OCI-LY7 (cell line): Measurements from ENCODE around the gene FAM149B1. TPM values are rescaled to one million over a fixed set of nuclear protein-coding genes. Genes with fewer than 3 reads are reported as not detected.

ENCODE experiments used
- BruUV-seq: library from RNA; stranded (reverse); fragments of 400-500 nt; replicated peaks from 2 replicates; lab custom pipeline; 2021; lab: Mats Ljungman, UMichigan
- CTCF ChIA-PET: fragments of 300-600 bp; sonication (Branson Sonifier 250); formaldehyde crosslinking; loops from one replicate; lab custom pipeline; 2022; ENCODE audit warnings: antibody characterized with exemption; ENCODE audit not compliant: unreplicated experiment; lab: Charles Lee
- POLR2A ChIA-PET: fragments of 300-600 bp; sonication (Branson Sonifier 250); formaldehyde crosslinking; loops from one replicate; lab custom pipeline; 2022; ENCODE audit warnings: antibody characterized with exemption; lab: Charles Lee
- DNase-seq: peaks from one replicate; pipeline ENCODE4 v3.0.0-alpha.2; 2015; ENCODE audit warnings: low spot score
- H2AFZ ChIP-seq: fragments of 200-600 bp; sonication (generic), shearing (Covaris generic); 2 replicates; pipeline ENCODE4 v1.6.1; 2014; ENCODE audit warnings: mild to moderate bottlenecking, antibody characterized with exemption, low read length, moderate library complexity
- H3K27ac ChIP-seq: fragments of 200-600 bp; sonication (generic); 2 replicates; pipeline ENCODE4 v1.5.1; 2014; ENCODE audit warnings: mixed run types, low read depth, mild to moderate bottlenecking, moderate library complexity, low read length, inconsistent platforms; ENCODE audit not compliant: poor library complexity, severe bottlenecking
- H3K36me3 ChIP-seq: fragments of 200-600 bp; sonication (generic); 2 replicates; pipeline ENCODE4 v1.6.1; 2014; ENCODE audit warnings: mild to moderate bottlenecking, antibody characterized with exemption, low read length, moderate library complexity, mixed read lengths; ENCODE audit not compliant: insufficient read depth
- H3K4me1 ChIP-seq: fragments of 200-600 bp; sonication (generic); 2 replicates; pipeline ENCODE4 v1.5.1; 2014; ENCODE audit warnings: mild to moderate bottlenecking, low read length; ENCODE audit not compliant: insufficient read depth, poor library complexity, severe bottlenecking
- H3K4me2 ChIP-seq: fragments of 200-600 bp; sonication (generic); 2 replicates; pipeline ENCODE4 v1.6.1; 2014; ENCODE audit warnings: mild to moderate bottlenecking, low read length
- H3K4me3 ChIP-seq: fragments of 200-600 bp; sonication (generic); 2 replicates; pipeline ENCODE4 v1.5.1; 2014; ENCODE audit warnings: mild to moderate bottlenecking, low read depth, low read length; ENCODE audit not compliant: poor library complexity, severe bottlenecking
- H3K79me2 ChIP-seq: fragments of 200-600 bp; sonication (generic); 2 replicates; pipeline ENCODE4 v1.6.1; 2016; ENCODE audit warnings: low read depth, mild to moderate bottlenecking, low read length, moderate library complexity, mixed read lengths; ENCODE audit not compliant: insufficient read depth
- H3K9me2 ChIP-seq: fragments of 200-600 bp; sonication (generic); 2 replicates; pipeline ENCODE4 v1.6.1; 2016; ENCODE audit warnings: mild to moderate bottlenecking, low read length, mixed read lengths; ENCODE audit not compliant: insufficient read depth
- H3K9me3 ChIP-seq: fragments of 200-600 bp; sonication (generic); 2 replicates; pipeline ENCODE4 v1.6.1; 2014; ENCODE audit warnings: mild to moderate bottlenecking, mixed run types, low read length, mixed read lengths
- H4K20me1 ChIP-seq: fragments of 200-600 bp; sonication (generic); 2 replicates; pipeline ENCODE4 v1.6.1; 2014; ENCODE audit warnings: mild to moderate bottlenecking, antibody characterized with exemption, low read length, moderate library complexity, mixed read lengths; ENCODE audit not compliant: insufficient read depth
- EZH2phosphoT487 ChIP-seq: fragments of 200-600 bp; sonication (generic); IDR thresholded peaks from 2 replicates; pipeline ENCODE4 v1.6.1; 2018; ENCODE audit warnings: low read depth, borderline replicate concordance, mild to moderate bottlenecking, mixed run types, antibody characterized with exemption, low read length, moderate library complexity, mixed read lengths
- intact Hi-C: fragments of 100-400 bp; cut with micrococcal nuclease; formaldehyde crosslinking; loops from one replicate; pipeline ENCODE4 v1.10.0; 2022; ENCODE audit not compliant: unreplicated experiment
- total RNA-seq, 2 experiments: library from RNA; depleted of rRNA in 1 of 2; stranded (reverse); fragments of >200 nt in 1 of 2; shearing (Covaris generic) in 1 of 2; gene quantifications; 2 replicates each; pipeline ENCODE4 v1.2.3, GENCODE V29; 2014 to 2022
- TF ChIP-seq, protein P1 (sequence below): fragments of 200-600 bp; sonication (generic); conservative IDR thresholded peaks from 2 replicates; pipeline ENCODE4 v1.5.1; 2014; ENCODE audit warnings: mild to moderate bottlenecking, antibody characterized with exemption, low read length, moderate library complexity, mixed read lengths

Gene FAM149B1
- total RNA-seq, 2 experiments from 2014 or later: 14.7 to 18.5 TPM

DNA sequence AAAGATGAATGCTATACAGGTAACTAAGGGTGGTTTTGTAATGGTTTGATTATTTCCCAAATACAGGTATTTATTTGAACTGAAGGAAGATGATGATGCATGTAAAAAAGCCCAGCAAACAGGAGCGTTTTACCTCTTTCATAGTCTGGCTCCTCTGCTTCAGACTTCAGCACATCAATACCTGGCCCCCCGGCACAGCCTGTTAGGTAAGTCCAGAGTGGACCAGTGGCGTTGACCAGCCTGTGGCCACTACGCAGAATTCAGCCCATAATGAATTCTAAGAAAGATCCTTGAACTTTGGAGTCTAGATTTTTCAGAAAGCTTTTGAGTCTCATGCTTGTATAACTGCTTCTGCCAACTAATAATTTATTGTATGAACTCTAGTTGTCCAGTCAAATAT, 48.0 kb upstream of the FAM149B1 start:
- DNase-seq: no peak
- Histone ChIP-seq H3K79me2 (no peaks in the 10 kb centered on the region), H3K9me2 (no peaks in the 10 kb centered on the region), H3K36me3 (peaks cover 13% of the 10 kb centered on the region; the same call in 1 of the 2 replicates), H3K27ac (no peak overlapping the region), H4K20me1 (no peaks in the 10 kb centered on the region), H2AFZ (no peak overlapping the region), H3K4me2 (no peak overlapping the region), H3K9me3 (no peaks in the 10 kb centered on the region), H3K4me3 (no peak overlapping the region), H3K4me1 (no peaks in the 10 kb centered on the region)
- TF ChIP-seq, protein P1, sequence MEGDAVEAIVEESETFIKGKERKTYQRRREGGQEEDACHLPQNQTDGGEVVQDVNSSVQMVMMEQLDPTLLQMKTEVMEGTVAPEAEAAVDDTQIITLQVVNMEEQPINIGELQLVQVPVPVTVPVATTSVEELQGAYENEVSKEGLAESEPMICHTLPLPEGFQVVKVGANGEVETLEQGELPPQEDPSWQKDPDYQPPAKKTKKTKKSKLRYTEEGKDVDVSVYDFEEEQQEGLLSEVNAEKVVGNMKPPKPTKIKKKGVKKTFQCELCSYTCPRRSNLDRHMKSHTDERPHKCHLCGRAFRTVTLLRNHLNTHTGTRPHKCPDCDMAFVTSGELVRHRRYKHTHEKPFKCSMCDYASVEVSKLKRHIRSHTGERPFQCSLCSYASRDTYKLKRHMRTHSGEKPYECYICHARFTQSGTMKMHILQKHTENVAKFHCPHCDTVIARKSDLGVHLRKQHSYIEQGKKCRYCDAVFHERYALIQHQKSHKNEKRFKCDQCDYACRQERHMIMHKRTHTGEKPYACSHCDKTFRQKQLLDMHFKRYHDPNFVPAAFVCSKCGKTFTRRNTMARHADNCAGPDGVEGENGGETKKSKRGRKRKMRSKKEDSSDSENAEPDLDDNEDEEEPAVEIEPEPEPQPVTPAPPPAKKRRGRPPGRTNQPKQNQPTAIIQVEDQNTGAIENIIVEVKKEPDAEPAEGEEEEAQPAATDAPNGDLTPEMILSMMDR: no peak
- no peak for TF ChIP-seq EZH2phosphoT487
- ChIA-PET POLR2A (interaction anchor here (0.7 kb wide), 1 partner anchor 1694 kb away, joined by 3 read pairs; no protein-coding TSS in a partner anchor), CTCF (no interaction called here)
- intact Hi-C loops: no loop called here
- BruUV-seq: no TSS peak

DNA sequence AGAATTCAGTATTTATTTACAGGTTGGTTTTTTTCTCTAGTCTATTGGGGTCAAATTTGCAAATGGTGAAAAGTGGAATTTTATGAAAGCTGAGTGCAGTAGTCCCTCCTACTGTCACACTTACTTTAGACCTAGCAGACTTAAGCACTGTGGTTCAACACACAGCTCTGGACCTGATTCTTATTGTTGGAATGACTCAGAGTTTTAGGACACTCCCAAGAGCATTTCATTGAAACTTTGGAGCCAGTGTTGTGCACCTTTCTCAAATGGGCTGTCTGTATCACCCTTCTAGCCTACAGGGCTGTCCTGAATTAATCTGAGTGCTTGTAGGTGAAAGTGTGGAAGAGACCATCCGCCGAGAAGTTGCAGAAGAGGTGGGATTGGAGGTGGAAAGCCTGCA, 41.6 kb upstream of the FAM149B1 start:
- Histone ChIP-seq H4K20me1 (no peaks in the 10 kb centered on the region), H3K4me3 (no peak overlapping the region), H3K9me3 (no peaks in the 10 kb centered on the region), H2AFZ (no peak overlapping the region), H3K4me1 (no peaks in the 10 kb centered on the region), H3K4me2 (no peak overlapping the region), H3K9me2 (no peaks in the 10 kb centered on the region), H3K36me3 (peaks cover 26% of the 10 kb centered on the region), H3K27ac (no peak overlapping the region), H3K79me2 (no peaks in the 10 kb centered on the region)
- no peak for TF ChIP-seq EZH2phosphoT487
- intact Hi-C loops: no loop called here
- ChIA-PET CTCF (no interaction called here), POLR2A (no interaction called here)
- DNase-seq: no peak
- BruUV-seq: no TSS peak

DNA sequence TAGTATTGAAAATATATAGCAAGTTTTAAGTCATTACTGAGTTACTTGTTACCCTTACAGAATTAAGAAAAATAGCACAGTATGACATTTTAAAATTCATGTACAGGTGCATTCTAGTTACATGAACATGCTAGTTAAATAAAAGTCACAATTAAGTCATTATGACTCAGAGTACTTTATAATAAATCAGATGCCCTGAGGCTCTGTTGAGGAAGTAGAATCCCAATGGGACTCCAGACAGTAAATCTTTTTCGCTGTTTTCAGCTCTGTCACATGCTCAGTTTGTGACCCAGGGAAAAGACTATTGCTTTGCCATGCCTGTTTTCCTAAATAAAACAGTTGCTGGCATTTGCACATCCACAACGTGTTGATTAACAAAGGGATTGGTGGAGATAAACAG, 36.6 kb upstream of the FAM149B1 start:
- no peak overlapping the region for H3K27ac ChIP-seq
- no TSS peak for BruUV-seq
- H3K4me1 ChIP-seq: no peaks in the 10 kb centered on the region
- no peak overlapping the region for H3K4me3 ChIP-seq
- no peaks in the 10 kb centered on the region for H3K9me3 ChIP-seq
- no peaks in the 10 kb centered on the region for H3K79me2 ChIP-seq
- intact Hi-C loops: no loop called here
- no peak for TF ChIP-seq EZH2phosphoT487
- TF ChIP-seq, protein P1: no peak
- CTCF ChIA-PET: no interaction called here
- H4K20me1 ChIP-seq: no peaks in the 10 kb centered on the region
- no peak overlapping the region for H2AFZ ChIP-seq
- no peaks in the 10 kb centered on the region for H3K9me2 ChIP-seq
- POLR2A ChIA-PET: no interaction called here
- H3K4me2 ChIP-seq: no peak overlapping the region
- H3K36me3 ChIP-seq: peaks cover 72% of the 10 kb centered on the region
- no peak for DNase-seq
